ES-I3 (cell line): ENCODE data around the gene HCFC1.

Experiments
- H3K36me3 ChIP-seq: 2 replicates; pipeline ENCODE4 v1.6.1; 2013; ENCODE audit warnings: mild to moderate bottlenecking, low read length, control low read depth, moderate library complexity; ENCODE audit not compliant: insufficient read depth
- H3K4me1 ChIP-seq: 2 replicates; pipeline ENCODE4 v1.6.1; 2013; ENCODE audit warnings: mild to moderate bottlenecking, control low read depth, low read length; ENCODE audit not compliant: insufficient read depth
- H3K9ac ChIP-seq: 2 replicates; pipeline ENCODE4 v1.6.1; 2013; ENCODE audit warnings: low read depth, mild to moderate bottlenecking, low read length, moderate library complexity
- H3K9me3 ChIP-seq: 2 replicates; pipeline ENCODE4 v1.6.1; 2013; ENCODE audit warnings: mild to moderate bottlenecking, low read length, moderate library complexity; ENCODE audit not compliant: control insufficient read depth, insufficient read depth

The HCFC1 gene

DNA sequence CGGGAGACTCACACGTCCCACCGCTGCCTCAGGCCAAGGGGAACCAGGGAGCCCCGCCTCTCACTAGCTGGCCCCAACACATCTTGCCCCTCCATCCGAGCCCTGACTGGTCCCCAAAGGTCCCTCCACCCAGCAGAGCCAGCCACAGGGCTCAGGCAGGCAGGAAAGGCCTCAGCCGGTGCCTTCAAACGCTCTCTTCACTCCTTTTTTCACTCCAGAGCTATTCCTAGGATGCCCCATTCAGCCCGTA is 44.0 kb downstream of the HCFC1 start:
- Histone ChIP-seq H3K9ac (peak overlapping the region; percentile 63), H3K4me1 (peaks cover 14% of the 10 kb centered on the region), H3K9me3 (no peaks in the 10 kb centered on the region), H3K36me3 (0 out of 2 replicates have a peak, but pooled peaks cover 5% of the 10 kb centered on the region)

DNA sequence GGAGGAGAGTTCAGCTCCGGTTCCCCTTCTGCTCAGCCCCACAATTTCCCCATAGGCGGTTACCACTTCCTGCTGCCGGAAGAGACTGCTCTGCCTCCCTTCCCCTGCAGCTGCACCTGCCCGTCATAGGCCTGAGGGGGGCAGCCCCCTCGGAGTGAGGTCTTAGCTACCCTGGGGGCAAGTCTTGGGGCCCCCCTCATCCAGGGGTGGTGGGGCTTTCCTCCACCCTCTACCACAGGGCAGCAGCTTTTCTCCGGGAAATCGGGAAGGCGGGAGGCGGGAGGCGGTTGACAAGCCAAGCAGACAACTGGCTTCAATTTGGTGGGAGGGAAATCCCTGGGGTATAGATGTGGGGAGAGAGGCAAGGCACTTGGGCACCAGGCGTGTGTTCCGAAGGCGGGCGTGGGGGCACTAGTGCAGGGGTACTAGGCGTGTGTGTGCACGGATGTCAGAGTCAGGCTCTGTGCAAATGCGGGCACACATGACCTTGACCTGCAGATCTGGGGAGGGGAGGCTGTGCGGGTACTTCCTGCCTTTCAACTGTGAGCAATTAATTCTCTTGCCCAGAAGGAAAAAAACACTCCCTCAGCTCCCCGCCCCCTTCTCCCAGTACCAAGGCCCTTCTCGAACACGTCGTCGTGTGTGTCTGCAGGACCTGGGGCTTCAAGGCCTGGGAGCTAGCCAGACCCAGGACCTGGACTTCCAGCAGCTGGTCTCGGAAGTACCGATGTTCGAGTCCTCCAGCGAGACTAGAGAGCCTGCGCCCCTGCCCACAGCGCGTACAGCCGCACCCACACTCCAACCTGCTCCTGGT is 44.6 kb downstream of the HCFC1 start:
- Histone ChIP-seq H3K9ac (peak overlapping the region; percentile 63), H3K4me1 (peaks cover 14% of the 10 kb centered on the region), H3K9me3 (no peaks in the 10 kb centered on the region), H3K36me3 (0 out of 2 replicates have a peak, but pooled peaks cover 3% of the 10 kb centered on the region)

DNA sequence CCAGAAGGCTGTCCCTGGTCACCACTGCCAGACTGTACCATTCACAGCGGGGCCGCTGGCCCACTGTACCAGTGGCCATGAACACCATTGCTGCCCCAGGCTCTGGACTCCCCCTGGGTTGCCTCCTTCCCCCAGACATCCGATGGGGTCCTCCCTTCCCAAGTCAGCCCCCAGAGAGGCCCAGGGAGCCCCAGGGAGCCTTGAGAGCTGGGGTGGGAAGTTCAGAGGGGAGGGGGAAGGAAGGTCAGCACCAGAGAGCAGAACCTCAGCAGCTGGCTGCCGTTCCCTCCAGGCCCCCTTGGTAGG is 45.1 kb downstream of the HCFC1 start:
- H3K9ac ChIP-seq, result peak overlapping the region; percentile 63
- H3K4me1 ChIP-seq, result peaks cover 14% of the 10 kb centered on the region
- H3K9me3 ChIP-seq, result no peaks in the 10 kb centered on the region
- H3K36me3 ChIP-seq, result no peaks in the 10 kb centered on the region

DNA sequence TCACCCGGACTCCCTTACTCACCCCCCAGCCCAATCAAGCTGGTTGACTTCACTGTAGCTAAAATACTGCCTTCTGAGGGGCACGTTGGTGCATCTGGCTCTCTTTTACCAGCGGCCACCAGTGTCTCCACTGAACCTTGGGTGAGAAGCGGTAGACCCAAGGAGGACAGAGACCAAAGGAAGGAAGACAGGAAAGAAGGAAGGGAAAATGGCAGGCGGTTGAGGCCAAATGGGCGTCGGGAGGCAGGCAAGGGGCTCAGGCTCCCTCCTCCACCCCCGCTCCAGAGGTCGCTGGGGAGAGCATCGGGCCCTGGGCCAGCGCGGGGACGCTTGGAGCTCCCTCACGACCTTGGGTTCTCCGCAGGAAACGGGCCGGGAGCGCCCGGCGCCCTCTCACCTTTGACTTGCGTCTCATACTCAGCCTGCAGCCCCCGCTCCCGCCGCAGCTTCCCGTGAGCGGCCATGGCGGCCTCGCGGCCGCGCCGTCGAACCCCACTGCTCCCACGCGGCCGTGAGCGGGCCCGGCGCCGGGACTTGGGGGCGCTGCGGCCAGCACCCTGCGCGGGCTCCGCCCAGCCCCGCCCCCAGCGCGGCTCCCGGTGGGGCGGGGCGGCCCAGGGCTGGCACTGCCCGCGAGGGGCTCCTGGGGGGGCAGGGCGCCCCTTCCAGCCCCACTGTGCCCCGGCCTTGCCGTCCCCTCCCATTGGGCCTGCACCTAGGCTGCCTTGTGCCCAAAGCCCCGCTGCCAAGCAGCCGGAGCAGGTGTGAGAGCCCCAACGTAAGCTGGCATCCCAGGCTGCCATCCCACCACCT is 45.7 kb downstream of the HCFC1 start, which contains the start of gene ARHGAP4:
ARHGAP4 (minus strand) TSS at position 526 of the 813 bp plus-strand sequence; CDS start at position 464, 62 bp downstream.
- no peaks in the 10 kb centered on the region for H3K36me3 ChIP-seq
- peak within 1 kb of the TSS; percentile 63 for H3K9ac ChIP-seq
- no peaks in the 10 kb centered on the region for H3K9me3 ChIP-seq
- peaks cover 14% of the 10 kb centered on the region for H3K4me1 ChIP-seq

DNA sequence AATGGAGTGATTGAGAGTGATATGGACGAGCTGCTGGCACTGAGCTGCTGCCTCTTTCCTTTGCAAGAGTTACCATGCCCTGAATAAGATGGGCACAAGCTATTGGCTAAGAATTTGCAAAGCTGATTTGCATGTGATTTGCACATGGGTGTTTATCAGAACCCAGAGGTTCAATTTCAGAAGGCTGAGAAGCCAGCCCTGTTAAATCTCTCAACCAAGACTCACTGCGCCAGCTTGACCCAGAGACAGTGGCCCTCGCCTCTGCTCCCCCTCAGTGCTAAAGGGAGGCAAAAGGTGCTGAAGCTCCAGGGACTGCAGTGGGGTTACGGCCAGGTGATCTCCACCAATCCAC is 46.3 kb downstream of the HCFC1 start:
- no peaks in the 10 kb centered on the region for H3K36me3 ChIP-seq
- H3K9me3 ChIP-seq, result no peaks in the 10 kb centered on the region
- peak overlapping the region; percentile 63; the same call in 1 of the 2 replicates for H3K9ac ChIP-seq
- H3K4me1 ChIP-seq, result peaks cover 14% of the 10 kb centered on the region

DNA sequence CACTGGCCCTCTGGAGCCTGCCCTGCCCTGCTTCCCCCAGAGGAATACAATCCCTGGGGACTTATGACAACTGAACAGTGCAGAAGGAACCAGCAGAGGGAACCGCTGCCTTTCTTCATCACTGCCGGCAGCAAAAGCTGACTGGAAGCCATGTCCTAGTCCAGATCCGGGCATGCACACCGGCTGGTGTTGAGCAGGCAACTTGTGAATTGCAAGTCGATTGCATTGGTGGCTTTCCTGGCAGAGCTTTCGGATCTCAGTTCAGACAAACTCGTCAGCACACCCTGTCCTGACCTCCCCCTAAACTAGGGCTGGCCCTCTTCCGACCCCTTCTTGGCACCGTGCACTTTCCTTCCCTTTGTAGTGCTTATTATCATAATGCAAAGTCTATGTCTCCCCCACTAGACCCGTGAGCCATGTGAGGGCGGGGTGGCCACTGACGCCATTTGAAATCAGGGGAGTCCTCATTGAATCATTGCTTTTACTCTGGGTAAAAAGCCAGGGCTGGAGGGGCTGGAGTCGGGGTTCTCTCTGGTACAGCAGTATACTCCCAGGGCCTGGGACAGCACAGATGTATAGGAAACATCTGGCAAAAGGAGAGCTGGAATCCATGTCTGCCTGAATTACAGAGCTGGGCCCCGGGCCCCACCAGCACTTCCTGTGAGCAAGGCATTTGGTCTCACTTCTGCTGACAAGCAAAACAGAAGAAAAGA is 47.3 kb downstream of the HCFC1 start:
- Histone ChIP-seq H3K4me1 (peaks cover 14% of the 10 kb centered on the region), H3K9ac (no peak overlapping the region), H3K9me3 (no peaks in the 10 kb centered on the region), H3K36me3 (peaks cover 2% of the 10 kb centered on the region; the same call in 1 of the 2 replicates)

DNA sequence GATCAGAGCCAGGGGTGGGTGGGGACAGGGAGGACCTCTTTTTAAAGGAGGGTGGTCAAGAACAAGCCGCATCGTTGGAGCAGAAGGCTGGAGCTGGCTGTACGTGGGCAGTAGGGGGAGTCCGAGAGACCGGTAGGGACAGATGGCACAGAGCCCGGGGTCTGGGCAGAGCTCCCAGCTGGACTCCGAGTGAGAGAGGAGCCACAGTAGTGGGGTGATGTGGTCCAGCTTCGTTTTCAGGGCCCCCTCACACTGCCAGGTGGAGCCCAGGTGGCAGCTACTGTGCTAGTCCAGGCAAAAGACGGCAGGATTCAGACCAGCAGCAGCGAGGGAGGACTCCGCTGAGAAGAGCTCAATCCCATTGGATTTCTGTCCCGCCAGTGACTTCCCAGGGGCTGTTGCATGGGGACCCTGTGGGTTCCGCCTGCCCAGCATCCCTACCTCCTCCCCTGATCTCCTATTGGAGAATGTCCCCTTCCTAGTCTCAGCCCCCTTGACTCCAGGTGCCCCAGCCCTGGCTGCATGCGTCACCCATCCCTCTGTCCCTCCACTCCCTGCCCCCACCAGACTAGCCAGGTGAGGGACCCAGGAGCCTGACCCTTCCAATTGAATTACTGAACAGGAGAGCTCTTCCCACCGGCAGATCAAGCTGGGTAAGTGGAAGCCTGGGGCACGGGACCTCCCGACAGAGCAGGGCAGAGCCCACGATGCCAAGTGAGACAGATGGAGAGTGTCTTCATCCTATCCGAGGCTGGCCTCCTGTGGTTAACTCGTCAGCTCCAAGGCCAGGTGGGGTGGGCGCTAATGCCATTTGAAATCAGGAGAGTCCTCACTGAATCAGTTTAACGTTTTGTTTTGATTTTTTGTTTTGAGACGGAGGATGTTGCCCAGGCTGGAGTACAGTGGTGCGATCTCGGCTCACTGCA is 48.4 kb downstream of the HCFC1 start:
- Histone ChIP-seq H3K4me1 (peaks cover 14% of the 10 kb centered on the region), H3K36me3 (peaks cover 2% of the 10 kb centered on the region; the same call in 1 of the 2 replicates), H3K9me3 (no peaks in the 10 kb centered on the region), H3K9ac (no peak overlapping the region)

DNA sequence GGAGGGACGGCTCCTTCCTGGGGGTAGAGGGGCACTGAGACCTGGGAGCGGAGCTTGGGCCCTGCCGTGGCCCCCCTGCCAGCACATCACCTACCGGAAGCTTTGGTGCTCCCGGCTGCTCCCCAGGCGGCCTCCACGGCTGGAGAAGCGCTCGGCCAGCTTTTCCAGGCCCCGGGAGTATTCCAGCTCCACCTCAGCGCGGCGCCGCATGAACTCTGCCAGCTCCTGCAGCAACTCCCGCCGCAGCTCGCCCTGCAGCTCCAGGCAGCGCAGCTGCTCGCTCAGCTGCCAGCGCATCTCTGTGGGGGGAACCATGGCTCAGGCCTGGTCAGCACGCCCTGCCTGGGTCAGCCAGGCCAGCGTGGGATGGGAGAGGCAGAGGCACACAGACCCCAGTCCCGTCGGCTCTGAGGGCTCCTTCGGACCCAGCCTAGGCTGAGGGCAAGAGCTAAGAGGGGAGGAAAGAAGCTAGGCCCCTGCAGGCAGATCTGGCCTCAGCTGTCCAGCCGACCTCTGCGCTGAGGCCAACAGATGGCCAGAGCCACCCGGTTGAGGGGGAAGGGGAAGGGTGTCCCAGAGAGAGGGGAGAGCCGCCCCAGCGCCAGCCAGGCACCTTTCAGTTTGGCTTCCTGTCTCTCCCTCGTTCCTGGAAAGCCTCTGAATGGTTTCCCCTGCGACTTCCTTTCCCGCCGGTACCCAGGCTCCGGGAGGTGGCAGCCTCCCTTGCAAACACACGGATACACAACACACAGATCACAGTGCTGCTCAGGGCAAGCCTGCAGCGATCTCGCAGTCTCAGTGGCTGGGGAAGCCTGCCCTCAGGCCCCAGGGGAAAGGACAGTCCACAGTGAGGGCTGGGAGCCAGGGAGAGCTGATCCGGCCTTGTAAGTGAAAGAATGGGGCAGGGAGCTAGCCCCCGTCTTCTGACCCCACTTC is 49.8 kb downstream of the HCFC1 start:
- Histone ChIP-seq H3K36me3 (peaks cover 2% of the 10 kb centered on the region; the same call in 1 of the 2 replicates), H3K9ac (no peak overlapping the region), H3K9me3 (no peaks in the 10 kb centered on the region), H3K4me1 (peaks cover 14% of the 10 kb centered on the region)

DNA sequence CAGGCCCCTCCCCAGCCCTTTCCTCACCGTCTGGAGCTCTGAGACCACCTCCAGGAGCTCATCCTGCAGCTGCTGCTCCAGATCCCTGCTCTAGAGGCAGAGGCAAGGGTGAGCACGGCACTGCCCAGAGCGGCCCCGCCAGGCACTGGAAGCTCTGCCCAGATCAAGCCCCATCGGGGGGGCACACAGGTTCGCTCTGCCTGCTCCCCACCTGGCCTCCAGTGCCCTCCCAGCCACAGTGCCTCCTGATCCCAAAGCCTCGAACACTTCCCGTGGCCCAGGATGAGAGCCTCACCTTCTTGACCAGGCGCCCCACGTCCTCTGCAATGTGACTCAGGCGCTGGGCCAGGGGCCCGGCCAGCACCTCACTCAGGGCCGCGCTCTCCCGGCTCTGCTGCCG is 50.5 kb downstream of the HCFC1 start:
- H3K9ac ChIP-seq, result no peak overlapping the region
- H3K9me3 ChIP-seq, result no peaks in the 10 kb centered on the region
- peaks cover 14% of the 10 kb centered on the region for H3K4me1 ChIP-seq
- peaks cover 2% of the 10 kb centered on the region; the same call in 1 of the 2 replicates for H3K36me3 ChIP-seq

DNA sequence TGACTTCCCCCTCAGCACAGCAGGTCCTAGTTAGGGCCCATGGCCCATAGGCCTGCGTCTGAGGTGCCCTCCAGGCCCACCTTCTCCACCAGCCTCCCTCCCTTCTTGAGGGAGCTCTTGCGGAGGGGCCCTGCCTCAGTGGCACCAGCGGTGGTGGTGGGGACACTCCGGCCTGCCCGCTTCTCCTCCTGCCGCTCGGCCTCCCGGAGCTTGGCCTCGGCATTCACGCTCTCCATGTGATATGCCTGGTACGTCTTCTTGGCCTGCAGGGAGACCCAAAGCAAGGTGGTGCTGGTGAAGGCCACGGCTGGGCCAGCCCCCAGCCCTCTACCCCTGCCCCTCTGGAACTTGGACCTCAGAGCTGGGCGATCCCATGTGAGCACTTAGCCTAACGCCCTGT is 51.1 kb downstream of the HCFC1 start:
- no peaks in the 10 kb centered on the region for H3K9me3 ChIP-seq
- H3K36me3 ChIP-seq, result peaks cover 2% of the 10 kb centered on the region; the same call in 1 of the 2 replicates
- H3K4me1 ChIP-seq, result peaks cover 14% of the 10 kb centered on the region
- H3K9ac ChIP-seq, result no peak overlapping the region

DNA sequence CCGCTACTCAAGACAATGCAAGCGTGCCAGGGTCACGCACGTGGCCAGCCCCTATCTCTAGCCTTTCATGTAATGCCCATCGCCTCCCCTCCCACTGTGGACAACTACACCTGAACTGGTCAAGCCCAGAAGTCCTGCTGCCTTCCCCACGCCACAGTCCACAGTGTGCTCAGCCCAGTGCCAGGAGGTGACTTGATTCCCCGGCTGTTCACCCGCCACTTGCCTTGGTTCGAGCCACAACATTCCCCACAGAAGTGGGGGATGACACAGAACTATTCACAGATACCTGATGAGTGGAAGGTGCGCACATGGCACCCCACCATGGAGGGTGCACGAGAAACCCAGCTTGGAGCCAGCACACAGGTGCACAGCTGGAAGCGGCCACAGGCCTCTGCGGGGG is 52.3 kb downstream of the HCFC1 start:
- Histone ChIP-seq H3K36me3 (peaks cover 2% of the 10 kb centered on the region; the same call in 1 of the 2 replicates), H3K9me3 (no peaks in the 10 kb centered on the region), H3K4me1 (peaks cover 2% of the 10 kb centered on the region; the same call in 1 of the 2 replicates), H3K9ac (no peak overlapping the region)

DNA sequence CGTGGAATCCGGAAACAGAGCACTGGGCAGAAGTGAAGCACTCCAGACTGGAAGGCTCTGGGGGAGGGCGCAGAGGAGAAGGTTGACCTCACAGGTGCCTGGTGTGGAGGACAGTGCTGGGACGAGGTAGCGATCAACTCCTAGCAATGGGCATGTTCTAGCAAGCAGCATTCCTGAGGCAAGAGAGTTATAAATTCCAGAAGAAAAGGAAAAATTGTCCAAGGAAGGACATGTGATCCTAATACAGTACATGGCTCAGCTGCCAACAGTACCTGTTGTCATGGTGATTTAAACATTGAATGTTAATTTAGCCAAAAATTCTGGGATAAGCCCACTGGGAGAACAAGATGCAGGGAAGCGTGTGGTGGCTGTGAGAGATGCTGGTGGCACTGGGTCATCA is 53.7 kb downstream of the HCFC1 start:
- Histone ChIP-seq H3K36me3 (peaks cover 2% of the 10 kb centered on the region; the same call in 1 of the 2 replicates), H3K9ac (no peak overlapping the region), H3K9me3 (no peaks in the 10 kb centered on the region), H3K4me1 (no peaks in the 10 kb centered on the region)

DNA sequence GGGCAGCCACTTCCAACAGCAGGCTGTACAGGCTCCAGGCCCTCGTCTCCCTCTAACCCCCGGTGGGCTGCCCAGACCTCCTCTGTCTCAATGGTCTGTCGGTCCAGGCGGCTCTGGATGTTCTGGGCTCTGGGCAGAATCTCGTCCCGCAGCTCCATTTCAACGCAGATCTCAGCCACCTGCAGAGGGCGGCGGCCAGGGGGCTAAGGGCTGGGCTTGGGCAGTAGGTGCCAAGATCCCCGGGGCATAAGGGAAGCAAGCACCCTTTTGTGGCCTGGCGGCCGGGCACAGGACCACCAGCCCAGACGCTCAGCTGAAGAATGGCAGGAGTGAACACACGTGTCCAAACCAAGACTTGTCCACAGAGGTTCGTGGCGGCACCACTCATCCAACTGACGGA is 57.9 kb downstream of the HCFC1 start:
- no peaks in the 10 kb centered on the region for H3K9me3 ChIP-seq
- H3K36me3 ChIP-seq, result no peaks in the 10 kb centered on the region; the same call in 1 of the 2 replicates

More for the DNA sequence above, 57.9 kb downstream of the HCFC1 start:
- no peak overlapping the region for H3K9ac ChIP-seq
- peaks cover 7% of the 10 kb centered on the region; the same call in 1 of the 2 replicates for H3K4me1 ChIP-seq
